ENCODE measurements around the gene IGFBP3.

IGFBP3 gene

DNA sequence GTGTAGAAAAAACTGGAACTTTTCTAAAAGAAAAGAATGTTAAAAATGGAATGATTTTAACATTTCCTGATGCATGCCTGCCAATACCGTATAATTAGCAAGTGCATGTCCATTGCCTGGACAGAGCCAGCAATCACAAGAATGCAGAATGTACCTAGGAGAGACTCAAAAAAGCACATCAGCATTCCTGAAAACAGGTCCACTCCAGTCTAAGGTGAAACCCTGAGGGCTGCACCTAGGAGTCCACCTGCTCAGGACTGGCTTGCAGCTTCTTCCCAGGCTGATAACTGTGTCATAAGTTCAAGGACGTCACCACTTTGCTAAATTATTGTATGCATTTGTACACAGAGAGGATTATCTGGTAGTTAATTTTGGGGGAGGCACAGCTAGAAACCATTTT lies 53.6 kb downstream of the IGFBP3 start:
- FAIRE-seq = no peak

DNA sequence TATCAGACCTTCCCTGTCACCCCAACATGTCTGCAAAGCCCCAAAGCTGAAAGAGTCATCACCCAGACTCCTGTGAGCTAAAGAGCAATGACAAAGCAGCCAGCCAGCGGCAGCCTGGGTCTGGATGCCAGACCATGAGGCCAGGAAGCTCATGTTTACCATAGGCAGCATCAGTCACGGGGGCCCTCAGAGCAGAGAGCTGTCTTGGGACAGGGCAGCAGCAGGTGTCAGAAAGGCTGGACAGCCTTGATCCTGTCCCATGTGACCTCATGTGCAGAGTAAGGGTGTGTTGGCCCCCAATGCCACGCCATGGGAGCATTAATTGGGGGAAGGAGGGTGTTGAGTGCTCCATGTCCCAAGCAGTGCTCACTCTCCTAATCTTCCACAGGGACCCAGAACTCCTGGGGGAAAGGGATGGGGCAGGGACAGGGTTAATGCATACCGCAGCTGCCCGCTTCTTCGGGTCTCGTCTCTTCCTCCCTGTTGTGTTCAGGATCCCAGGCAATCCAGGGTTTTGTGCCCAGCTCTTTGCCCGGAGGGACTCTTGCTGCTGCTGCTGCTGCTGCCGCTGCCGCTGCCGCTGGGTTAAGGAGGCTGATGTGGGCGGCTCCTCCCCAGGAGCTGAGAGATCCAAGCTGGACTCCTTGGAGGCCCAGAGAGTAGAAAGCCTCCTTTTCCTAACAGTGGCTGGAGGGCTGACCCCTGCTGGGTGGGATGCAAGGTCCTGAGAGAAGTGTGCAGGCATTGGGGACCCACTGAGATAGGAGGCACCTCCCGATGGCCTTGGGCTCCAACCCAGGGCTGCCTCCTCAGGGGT lies 55.3 kb downstream of the IGFBP3 start:
- FAIRE-seq = no peak

DNA sequence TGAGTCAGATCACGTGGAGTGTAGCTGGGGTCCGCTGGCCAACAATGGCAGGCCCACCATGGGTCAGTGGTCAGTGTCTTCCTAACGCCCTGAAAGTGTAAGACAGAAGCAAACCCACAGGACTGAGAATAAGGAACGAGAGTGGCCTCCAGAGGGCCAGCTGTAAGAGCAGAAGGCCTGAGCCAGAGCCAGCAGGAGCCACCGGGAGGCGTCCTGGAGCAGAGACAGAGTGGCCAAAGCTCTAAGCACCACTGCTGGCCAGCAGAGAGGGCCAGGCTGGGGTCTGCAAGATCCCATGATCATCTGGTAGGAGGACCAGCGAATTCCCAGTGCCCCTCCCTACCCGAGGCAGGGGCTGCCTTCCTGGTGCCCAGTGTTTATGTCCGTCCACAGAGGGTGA lies 57.4 kb downstream of the IGFBP3 start:
- FAIRE-seq = no peak
